COLO668 (cell line): Measurements from ENCODE around the gene AGAP3.
A peak's percentile ranks its signal among the peaks of the same experiment; 100 is the strongest.

Source experiments
- DNase-seq: peaks from one replicate; lab custom pipeline; 2025; ENCODE audit not compliant: unreplicated experiment; lab: John Stamatoyannopoulos, UW

AGAP3 gene

DNA sequence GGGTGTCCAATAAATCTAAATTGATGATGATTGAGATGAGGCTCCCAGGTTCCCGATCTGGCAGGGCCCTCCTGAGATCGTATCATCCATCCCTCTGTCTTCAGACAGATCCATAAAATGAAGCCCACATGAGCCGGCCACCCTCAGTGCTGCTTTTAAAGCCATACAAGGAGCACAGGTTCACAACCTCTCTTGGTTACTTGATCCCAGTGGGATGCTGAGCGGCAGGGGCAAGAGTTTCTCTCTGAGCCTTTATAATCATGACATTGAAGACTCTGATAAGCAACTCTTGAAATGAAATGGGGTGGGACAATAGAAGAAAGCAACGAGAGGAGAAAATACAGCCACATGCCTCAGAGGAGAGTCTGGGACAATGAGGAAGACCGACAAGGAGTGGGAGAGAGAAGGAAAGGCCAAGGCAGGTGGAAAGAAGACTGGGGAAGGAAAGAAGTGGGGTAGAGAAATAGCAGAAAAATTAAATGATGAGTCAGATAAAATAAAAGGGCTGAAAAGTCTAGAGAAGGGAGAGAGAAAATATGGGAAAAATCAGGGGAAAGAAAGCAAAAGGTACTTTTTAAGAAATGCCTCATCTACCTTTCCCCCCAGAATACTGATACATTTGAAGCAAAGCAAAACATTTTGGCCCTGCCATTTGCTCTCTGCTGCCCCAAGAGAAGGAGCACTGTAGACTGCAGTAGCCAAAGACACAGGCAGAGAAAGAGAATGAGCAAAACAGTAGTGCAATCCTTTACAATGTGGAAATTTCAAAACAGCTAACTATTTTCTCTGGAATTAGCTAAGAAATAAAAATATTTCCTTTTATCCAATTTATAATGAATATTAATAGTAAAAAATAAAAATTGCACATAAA lies 66.6 kb downstream of the AGAP3 start:
- DNase-seq: no peak

DNA sequence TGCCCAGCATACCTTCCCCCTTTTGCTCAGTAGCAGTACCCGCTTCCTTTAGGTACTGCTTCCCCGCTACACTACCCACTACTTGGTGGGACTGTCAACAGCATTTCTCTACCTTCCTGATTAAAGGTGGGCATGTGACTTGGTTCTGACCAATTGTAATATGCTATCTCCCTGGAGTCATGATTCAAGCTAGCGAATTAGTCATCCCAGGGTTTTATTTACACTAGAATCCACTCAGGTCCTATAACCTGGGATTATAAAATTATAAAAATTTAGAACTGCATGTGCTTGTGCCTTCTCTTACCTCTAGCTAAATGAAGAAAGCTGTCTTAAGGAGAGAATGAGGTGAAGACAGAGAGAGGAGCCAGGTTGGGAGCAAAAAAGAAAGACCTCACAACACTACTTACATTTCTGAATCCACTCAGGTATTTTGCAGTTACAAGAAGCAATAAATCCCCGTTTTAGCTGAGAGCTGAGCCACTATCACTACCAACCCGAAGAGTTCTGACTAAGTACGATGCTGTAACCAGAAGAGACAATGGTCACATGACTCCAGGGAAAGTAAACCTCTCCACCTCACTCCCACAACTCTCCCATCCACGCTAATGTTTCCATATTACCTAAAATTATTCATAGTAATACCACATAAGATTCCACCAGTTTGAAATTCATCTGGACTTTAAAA lies 71.5 kb downstream of the AGAP3 start:
- DNase-seq: no peak

DNA sequence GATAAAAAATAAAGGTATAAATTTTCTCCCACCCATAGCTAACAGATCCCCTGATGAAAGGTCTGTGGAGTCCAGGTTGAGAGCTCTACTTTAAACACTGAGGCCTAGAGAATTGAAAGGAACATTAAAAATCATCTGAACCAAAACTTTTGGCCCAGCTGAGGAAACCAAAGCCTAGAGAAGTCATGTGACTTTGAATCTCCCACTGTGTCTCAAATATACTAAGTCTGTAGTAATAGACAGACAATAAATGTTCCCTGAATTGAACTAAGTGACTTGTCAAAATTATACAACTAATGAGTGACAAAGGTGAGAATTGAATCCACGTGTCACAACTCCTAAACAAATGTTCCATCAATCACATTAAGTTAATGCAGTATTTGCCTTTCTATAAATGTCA lies 75.5 kb downstream of the AGAP3 start:
- no peak for DNase-seq

DNA sequence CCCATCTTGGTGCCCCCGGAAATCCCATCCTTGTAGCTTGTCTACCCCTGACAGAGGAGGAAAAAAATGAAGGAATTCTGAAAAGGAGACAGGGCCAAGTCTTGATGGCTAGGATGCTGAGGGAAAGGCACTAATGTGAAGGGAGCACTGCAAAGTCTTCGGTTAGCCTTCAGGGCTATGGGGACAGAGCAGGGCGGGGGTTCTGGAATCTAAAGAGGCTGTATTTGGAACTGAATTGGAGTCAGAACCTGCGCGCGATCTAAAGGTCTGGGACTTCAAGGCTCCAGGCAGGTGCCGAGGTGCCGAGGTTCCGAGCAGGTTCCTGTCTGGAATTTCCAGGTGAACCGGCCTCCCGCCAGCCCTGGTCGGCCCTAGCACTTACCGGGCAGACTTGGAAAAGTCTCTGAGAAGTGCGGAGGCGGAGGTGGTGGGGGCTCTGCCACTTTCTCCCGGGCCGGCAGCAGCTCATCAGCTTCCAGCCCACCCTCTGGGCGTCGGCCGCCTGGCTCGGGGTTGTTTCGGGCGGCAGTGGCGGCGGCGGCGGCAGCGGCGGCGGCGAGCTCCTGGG lies 80.4 kb downstream of the AGAP3 start:
- no peak for DNase-seq

DNA sequence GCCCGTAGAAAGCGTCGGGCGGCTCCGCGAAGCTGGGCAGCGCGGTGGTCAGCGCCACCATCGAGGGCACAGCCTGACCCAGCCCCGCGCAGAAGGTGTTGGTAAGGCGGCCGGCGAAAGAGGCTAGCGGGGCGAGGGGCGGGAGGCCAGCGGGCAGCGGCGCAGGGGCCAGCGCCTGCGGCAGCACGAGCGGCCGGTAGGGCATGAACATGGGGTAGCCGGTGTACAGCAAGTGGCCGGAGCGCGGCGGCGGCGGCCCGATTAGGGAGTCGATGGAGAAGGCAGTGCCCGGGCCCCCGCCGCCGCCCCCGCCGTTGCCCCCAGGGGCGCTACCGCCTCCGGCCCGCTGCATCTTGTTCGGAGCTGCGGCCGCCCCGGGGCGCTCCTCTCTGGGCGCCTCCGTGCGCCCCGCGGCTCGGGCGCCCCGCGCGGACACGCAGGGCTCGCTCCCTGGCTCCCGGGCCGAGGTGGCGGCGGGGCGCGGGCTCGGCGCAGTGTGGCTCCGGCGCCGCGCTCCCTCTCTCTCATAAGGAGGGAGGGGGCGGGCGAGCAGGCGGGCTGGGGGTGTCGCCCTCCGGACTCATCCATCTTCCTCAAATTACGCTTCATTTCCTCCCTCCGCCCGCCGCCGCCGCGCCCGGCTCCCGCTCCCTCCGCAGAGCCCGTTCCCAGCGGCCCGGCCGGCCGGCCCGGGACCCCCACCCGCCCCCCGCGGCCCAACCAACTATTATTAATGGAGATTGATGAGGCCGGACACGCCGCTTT lies 81.1 kb downstream of the AGAP3 start, which contains the start of gene GBX1:
TSS of gene GBX1 (minus strand) at position 498 of the 765 bp plus-strand sequence. CDS start at position 352, 146 bp downstream.
- peak; percentile 31 for DNase-seq

GRCh38 chr7:151168003-151168786 lies 81.9 kb downstream of the AGAP3 start:
- peak; percentile 51 for DNase-seq

DNA sequence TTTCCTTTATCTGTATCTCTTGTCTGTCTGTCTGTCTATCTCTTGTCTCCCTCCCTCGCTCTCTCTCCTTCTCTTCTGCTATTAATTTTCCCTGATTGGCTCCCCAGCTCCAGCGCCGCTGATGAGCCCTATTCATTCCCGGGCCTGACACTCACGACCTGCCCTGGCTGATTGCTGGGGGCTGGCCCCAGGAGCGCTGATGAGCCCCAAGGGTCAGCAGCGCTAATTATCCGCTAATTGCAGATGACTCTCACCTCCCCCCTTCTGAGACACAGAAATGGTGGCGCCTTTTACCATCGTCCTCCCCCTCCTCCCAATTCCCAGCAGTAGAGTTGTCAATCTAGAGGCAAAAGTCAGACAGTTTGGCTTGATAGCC lies 82.5 kb downstream of the AGAP3 start:
- DNase-seq: no peak

DNA sequence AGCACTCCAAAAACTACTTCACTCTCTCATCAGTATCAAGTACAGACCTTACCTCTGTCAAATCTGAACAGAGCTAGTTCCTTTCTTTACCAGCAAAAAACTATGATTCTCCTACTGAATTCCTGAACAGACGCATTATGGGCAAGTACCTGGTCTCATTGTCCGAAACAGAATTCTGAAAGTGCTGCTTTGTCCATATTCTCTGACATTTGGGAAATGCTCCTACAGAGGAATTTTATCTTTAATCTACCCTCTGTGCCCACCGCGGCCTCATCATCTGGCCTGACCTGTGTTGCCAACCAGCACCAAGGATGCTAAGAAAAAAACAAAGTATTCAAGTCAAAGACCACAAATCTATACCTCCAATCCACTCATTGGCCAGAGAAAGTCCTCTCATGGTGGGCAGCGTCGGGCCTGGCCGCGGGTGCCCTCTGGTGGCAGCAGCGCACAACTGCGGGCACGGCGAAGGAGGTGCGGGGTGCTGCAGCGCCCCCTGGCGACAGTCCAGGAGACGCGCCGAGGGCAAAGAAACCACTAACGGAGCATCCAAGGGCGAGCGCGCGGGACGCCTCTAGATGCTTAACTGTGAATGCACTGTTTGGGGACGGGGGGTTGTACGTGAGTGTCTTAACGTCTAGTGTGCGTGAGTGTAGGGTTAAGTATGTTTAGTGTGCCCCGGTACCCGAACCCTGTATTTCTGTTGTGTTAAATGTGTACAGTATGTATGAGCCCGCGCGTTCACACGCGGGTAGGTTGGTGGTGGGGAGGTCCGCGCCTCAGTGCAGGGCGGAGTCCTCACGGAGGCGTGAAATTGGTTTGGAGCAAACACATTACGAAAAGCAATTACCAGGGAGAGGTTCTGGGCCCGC lies 86.2 kb downstream of the AGAP3 start:
- DNase-seq: peak; percentile 70

- no peak for DNase-seq
Observed at GRCh38 chr7:151173386-151174245, 87.3 kb downstream of the AGAP3 start.

GRCh38 chr7:151174246-151175046 lies 88.2 kb downstream of the AGAP3 start:
- DNase-seq: no peak

DNA sequence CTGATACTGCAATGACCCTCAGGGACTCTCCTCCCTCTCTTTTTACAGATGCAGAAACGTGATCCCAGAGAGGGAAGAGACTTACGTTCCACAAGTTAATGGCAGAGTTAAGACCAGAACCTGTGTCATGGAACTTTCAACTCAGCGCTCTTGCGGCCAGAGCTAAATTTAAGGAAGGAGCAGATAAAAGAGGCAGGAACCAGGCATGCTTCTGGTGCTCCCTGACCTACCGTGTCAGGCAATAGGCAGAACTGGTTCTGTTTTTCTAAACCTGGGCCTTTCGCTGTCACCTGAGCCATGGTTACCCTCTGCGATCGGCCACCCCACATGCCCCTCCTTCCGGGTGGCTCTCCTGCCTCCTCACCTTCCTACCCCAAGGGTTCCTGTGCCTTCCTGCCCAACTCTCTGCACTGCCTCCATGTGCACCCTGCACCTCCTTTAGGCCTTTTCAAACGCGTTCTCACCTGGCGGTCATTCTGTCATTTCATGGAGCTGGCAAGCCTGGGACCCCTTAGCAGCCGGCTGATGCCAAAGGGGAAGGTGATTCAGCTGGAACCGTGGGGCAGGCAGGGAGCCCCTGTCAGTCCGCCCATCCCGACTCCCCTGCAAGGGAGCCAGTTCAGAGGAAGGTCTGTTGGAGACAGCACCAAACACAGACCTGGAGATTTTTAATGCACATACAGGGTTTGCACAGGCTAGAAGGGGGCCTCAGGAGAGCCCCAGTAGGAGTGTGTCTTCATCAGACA lies 88.9 kb downstream of the AGAP3 start:
- DNase-seq: no peak

DNA sequence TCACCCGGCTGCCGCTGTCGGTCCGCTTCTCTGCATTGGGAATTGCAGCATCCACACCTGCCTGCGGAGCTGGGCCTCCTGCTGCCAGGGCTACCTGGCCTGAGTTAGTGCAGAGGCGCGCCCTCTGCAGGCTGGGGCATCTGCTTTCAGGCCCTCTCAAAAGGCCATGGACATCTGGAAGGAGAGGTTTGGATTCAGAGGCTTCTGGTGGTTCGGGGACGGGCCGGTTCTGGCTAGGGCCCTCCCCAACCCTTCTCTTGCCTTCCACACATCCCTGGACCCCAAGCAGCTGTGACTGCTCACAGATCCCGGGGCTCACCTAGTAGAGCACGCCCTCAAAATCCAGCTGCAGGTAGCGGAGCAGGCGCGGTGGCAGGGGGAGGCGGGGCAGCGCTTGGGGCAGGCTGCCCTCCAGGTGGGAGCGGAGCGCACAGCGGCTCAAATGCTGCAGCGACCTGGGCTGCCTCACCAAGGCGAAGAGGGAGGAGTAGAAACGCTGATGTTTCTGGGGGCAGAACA lies 89.6 kb downstream of the AGAP3 start:
- no peak for DNase-seq

DNA sequence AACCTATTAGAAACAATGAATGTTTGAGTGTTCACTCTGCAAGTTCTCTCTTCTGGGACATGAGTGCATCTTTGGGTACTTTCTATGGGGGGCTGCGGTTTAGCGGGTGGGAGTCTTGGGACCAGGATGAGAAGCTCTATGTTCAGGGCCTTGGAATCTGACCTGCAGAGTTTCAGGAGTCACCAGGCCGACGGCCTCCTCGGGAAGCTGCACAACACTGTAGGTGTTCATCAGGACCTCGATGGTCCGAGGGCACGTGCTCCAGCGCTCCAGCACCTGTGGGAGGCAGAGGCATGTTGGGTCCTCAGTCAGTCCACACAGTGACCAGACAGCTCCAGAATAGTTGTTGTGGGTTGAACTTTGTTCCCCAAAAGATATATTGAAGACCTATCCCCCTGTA lies 90.1 kb downstream of the AGAP3 start:
- DNase-seq: no peak

GRCh38 chr7:151177310-151177709 lies 91.0 kb downstream of the AGAP3 start:
- DNase-seq: no peak

GRCh38 chr7:151178236-151178635 lies 92.0 kb downstream of the AGAP3 start:
- no peak for DNase-seq

- DNase-seq: no peak
Observed at GRCh38 chr7:151178831-151179230, 92.6 kb downstream of the AGAP3 start.
